GM12878 (cell line): ENCODE data around the gene CLINT1. TPM values are rescaled to one million over a fixed set of nuclear protein-coding genes. Genes with fewer than 3 reads are reported as not detected.

ENCODE experiments used
- BCLAF1 ChIP-seq: fragments of 450-650 bp; IDR thresholded peaks from 2 replicates; pipeline ENCODE4 v1.6.1; 2017; ENCODE audit warnings: antibody characterized with exemption, mild to moderate bottlenecking, moderate library complexity
- EGR1 ChIP-seq, 2 experiments: IDR thresholded peaks; 1 replicate in 1 of 2; 2 replicates in 1 of 2; pipeline ENCODE4 v1.6.1; 2011 to 2012; ENCODE audit warnings: low read depth in 2 of 2, low read length in 2 of 2, borderline replicate concordance in 1 of 2, mild to moderate bottlenecking in 1 of 2, moderate library complexity in 1 of 2
- HDAC2 ChIP-seq: fragments of 200-600 bp; sonication (generic); IDR thresholded peaks from 2 replicates; pipeline ENCODE4 v1.6.1; 2017
- MYC ChIP-seq: IDR thresholded peaks from 2 replicates; pipeline ENCODE4 v1.6.1; 2011; ENCODE audit warnings: mild to moderate bottlenecking, low read length, moderate library complexity, inconsistent platforms; ENCODE audit not compliant: insufficient read depth, insufficient replicate concordance, insufficient read length, severe bottlenecking
- PKNOX1 ChIP-seq: fragments of 450-650 bp; IDR thresholded peaks from 2 replicates; pipeline ENCODE4 v1.6.1; 2016; ENCODE audit warnings: mild to moderate bottlenecking
- POLR2AphosphoS5 ChIP-seq: IDR thresholded peaks from 2 replicates; pipeline ENCODE4 v1.6.1; 2011; ENCODE audit warnings: mild to moderate bottlenecking, low read length, inconsistent platforms
- TAF1 ChIP-seq: IDR thresholded peaks from 2 replicates; pipeline ENCODE4 v1.6.1; 2011; ENCODE audit warnings: mild to moderate bottlenecking, low read depth, low read length, borderline replicate concordance
- TCF12 ChIP-seq: IDR thresholded peaks from 2 replicates; pipeline ENCODE4 v1.6.1; 2011; ENCODE audit warnings: low read depth, mild to moderate bottlenecking, low read length
- YY1 ChIP-seq: IDR thresholded peaks from 2 replicates; pipeline ENCODE4 v1.6.1; 2011; ENCODE audit warnings: low read depth, mild to moderate bottlenecking, low read length
- polyA plus RNA-seq, 11 experiments: library from polyadenylated mRNA; depleted of rRNA in 4 of 11; unstranded in 6 of 11; stranded (reverse) in 5 of 11; fragments of >200 nt; fragmentation: Nextera tagmentation in 4 of 11; fragmentation: Illumina TruSeq in 1 of 11; extraction: Ambion mirVana in 4 of 11; extraction: Trizol in 1 of 11; gene quantifications; 1 replicate in 1 of 11; 2 replicates in 10 of 11; pipeline versions ENCODE4 v1.2.1 to v1.2.3, GENCODE V29; 2011 to 2016; ENCODE audit warnings: inconsistent platforms in 2 of 11, missing spikeins in 2 of 11, low read depth in 1 of 11
- total RNA-seq, 4 experiments: library from RNA; depleted of rRNA in 3 of 4; stranded (reverse); fragments of >200 nt in 3 of 4; fragmentation: Illumina TruSeq in 1 of 4; extraction: Trizol in 1 of 4; gene quantifications; 2 replicates each; pipeline versions ENCODE4 v1.2.1 to v1.2.3, GENCODE V29; 2013 to 2021

Gene CLINT1
- total and polyA plus RNA-seq, 10 of the 15 experiments (the other 5 are each of a cell fraction or from before 2014, with no cell fraction given) = 30.0 to 136 (median 105) TPM

- TF ChIP-seq EGR1 (IDR thresholded peaks at IDR 0.05; ENCODE audit: borderline replicate concordance in 1 of 2, low read depth in 2 of 2, low read length in 2 of 2) (no peak), YY1 (peak; percentile 7; the same call in 1 of the 2 replicates), BCLAF1 (no peak), PKNOX1 (peak; percentile 93), TAF1 (no peak), HDAC2 (0 out of 2 replicates have a peak, but pooled peaks have one; percentile 30), TCF12 (peak; percentile 97), POLR2AphosphoS5 (no peak), MYC (no peak)
These were observed 2.2 kb upstream of the CLINT1 start (continued) for GRCh38 chr5:157860898-157861890.
